Epithelial cell of proximal tubule (primary cell): Measurements from ENCODE around the gene REM2. TPM values are rescaled to one million over a fixed set of nuclear protein-coding genes. Genes with fewer than 3 reads are reported as not detected.

Experiments used
- DNase-seq: peaks from one replicate; pipeline ENCODE4 v3.0.0-alpha.2; 2011; ENCODE audit warnings: low read depth
- H3K4me3 ChIP-seq: 2 replicates; pipeline ENCODE4 v1.5.1; 2011; ENCODE audit warnings: low read depth, mild to moderate bottlenecking, low read length
- total RNA-seq: library from RNA; depleted of rRNA; stranded (reverse); fragments of >200 nt; gene quantifications from 2 replicates; pipeline ENCODE4 v1.2.3, GENCODE V29; 2015
- TF ChIP-seq, protein P1 (sequence below): conservative IDR thresholded peaks from 2 replicates; pipeline ENCODE4 v1.5.1; 2012; ENCODE audit warnings: low read depth, mild to moderate bottlenecking, low read length

REM2 gene
- total RNA-seq, 1 donor from 2014 or later, result 0.17 TPM

GRCh38 chr14:22878271-22879246, 4.5 kb upstream of the REM2 start:
- DNase-seq, result no peak
- TF ChIP-seq, protein P1, sequence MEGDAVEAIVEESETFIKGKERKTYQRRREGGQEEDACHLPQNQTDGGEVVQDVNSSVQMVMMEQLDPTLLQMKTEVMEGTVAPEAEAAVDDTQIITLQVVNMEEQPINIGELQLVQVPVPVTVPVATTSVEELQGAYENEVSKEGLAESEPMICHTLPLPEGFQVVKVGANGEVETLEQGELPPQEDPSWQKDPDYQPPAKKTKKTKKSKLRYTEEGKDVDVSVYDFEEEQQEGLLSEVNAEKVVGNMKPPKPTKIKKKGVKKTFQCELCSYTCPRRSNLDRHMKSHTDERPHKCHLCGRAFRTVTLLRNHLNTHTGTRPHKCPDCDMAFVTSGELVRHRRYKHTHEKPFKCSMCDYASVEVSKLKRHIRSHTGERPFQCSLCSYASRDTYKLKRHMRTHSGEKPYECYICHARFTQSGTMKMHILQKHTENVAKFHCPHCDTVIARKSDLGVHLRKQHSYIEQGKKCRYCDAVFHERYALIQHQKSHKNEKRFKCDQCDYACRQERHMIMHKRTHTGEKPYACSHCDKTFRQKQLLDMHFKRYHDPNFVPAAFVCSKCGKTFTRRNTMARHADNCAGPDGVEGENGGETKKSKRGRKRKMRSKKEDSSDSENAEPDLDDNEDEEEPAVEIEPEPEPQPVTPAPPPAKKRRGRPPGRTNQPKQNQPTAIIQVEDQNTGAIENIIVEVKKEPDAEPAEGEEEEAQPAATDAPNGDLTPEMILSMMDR, result no peak
- H3K4me3 ChIP-seq, result no peak overlapping the region

GRCh38 chr14:22882064-22882463, 958 bp upstream of the REM2 start:
- DNase-seq, result no peak
- H3K4me3 ChIP-seq, result no peak overlapping the region
- TF ChIP-seq, protein P1, result no peak

GRCh38 chr14:22882529-22883172, 371 bp upstream of the REM2 start:
- DNase-seq, result no peak
- H3K4me3 ChIP-seq, result peak overlapping the region; percentile 2
- TF ChIP-seq, protein P1, result no peak

DNA sequence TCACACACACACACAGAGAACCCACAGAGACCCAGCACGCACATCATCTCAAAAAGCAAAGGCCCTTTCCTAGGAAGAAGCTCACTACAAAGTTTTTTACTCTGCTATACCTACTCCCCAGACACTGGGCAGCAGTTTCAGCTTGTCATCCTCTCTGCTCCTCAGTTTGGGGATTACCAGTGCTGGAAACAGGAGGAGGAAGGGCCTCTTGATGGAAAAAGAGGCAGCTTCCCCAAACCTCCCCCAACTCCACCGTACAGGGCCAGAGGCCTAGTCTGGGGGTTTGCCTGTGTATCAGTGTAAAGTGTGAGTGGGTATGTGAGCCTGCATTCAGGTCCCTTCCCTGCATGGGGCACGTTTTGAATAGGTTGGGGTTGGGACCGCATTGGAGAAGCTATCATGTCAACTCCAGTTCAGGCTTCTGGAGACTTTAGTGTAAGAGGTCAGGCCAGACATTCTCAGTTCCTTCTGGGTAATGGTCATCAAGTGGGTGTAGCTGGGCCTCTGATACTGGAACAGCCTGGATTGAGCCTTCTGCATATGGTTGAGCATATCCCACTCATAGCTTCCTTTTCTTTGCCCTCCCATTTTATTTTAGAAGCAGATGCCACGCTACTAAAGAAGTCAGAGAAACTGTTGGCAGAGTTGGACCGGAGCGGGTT, 1.2 kb downstream of the REM2 start:
- H3K4me3 ChIP-seq, result no peak overlapping the region
- no peak for DNase-seq
- TF ChIP-seq, protein P1, result no peak

- DNase-seq, result no peak
- no peak overlapping the region for H3K4me3 ChIP-seq
- TF ChIP-seq, protein P1, result no peak
These were observed 1.9 kb downstream of the REM2 start for GRCh38 chr14:22884738-22885523.

- peak overlapping the region; percentile 88 for H3K4me3 ChIP-seq
- TF ChIP-seq, protein P1, result no peak
- DNase-seq, result no peak
These were observed 3.0 kb downstream of the REM2 start for GRCh38 chr14:22885975-22886374.
